ENCODE results near the gene FNDC3B.

FNDC3B gene

DNA sequence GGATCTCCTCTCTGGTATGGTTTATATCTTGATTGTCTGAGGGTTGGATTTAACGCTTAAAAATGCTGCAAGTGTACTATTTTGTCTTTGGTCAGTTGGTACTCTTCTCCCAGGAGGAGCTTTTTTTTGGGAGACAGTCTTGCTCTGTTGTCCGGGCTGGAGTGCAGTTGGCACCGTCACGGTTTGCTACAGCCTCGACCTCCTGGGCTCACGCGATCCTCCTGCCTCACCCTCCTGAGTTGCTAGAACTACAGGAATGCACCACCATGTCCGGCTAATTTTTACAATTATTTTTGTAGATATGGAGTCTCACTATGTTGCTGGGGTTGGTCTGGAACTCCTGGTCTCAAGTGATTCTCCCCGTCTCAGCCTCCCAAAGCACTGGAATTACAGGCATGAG, 89.5 kb downstream of the FNDC3B start:
- no peak overlapping the region for H2AFZ ChIP-seq (ENCODE audit: low read depth, low read length)
- H3K27me3 ChIP-seq (ENCODE audit: low read depth, low read length): no peaks in the 10 kb centered on the region
- H3K36me3 ChIP-seq (replicated peaks; ENCODE audit: low read depth, low read length): no peaks in the 10 kb centered on the region
- no peaks in the 10 kb centered on the region for H3K4me1 ChIP-seq (ENCODE audit: low read length)
- H3K4me2 ChIP-seq (ENCODE audit: low read length): no peak overlapping the region
- H4K20me1 ChIP-seq (ENCODE audit: insufficient read depth, low read length): peaks cover 8% of the 10 kb centered on the region; the same call in 1 of the 2 replicates
- H3K9ac ChIP-seq (ENCODE audit: low read length): no peak overlapping the region
- no peaks in the 10 kb centered on the region for H3K79me2 ChIP-seq (ENCODE audit: low read length)
- no peak overlapping the region for H3K27ac ChIP-seq (ENCODE audit: low read length)
- H3K9me3 ChIP-seq (ENCODE audit: insufficient read depth, low read length): no peaks in the 10 kb centered on the region
- TF ChIP-seq, protein P1, sequence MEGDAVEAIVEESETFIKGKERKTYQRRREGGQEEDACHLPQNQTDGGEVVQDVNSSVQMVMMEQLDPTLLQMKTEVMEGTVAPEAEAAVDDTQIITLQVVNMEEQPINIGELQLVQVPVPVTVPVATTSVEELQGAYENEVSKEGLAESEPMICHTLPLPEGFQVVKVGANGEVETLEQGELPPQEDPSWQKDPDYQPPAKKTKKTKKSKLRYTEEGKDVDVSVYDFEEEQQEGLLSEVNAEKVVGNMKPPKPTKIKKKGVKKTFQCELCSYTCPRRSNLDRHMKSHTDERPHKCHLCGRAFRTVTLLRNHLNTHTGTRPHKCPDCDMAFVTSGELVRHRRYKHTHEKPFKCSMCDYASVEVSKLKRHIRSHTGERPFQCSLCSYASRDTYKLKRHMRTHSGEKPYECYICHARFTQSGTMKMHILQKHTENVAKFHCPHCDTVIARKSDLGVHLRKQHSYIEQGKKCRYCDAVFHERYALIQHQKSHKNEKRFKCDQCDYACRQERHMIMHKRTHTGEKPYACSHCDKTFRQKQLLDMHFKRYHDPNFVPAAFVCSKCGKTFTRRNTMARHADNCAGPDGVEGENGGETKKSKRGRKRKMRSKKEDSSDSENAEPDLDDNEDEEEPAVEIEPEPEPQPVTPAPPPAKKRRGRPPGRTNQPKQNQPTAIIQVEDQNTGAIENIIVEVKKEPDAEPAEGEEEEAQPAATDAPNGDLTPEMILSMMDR (IDR thresholded peaks at IDR 0.05; ENCODE audit: low read depth, low read length): no peak
- no peak for TF ChIP-seq EZH2phosphoT487 (IDR thresholded peaks at IDR 0.05; ENCODE audit: low read depth)
- H3K4me3 ChIP-seq (ENCODE audit: low read length): no peak overlapping the region

DNA sequence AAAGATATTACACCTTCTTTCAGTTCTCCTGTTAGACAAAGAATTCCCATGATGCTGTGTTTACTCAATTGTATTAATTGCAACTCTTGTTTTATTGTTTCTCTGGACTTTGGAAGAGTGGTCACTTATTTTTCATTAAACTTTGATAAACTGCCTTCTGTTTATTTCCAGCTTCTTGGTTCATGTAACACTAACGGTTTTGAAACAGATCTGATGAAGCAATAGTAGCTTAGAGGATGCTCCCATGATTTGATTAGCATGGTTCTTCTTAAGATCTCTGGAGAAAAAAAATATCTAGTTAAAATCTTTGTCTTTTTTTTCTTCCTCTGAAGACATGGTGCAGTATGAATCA, 90.1 kb downstream of the FNDC3B start:
- Histone ChIP-seq H3K9ac (ENCODE audit: low read length) (no peak overlapping the region), H3K79me2 (ENCODE audit: low read length) (no peaks in the 10 kb centered on the region), H3K27ac (ENCODE audit: low read length) (no peak overlapping the region), H4K20me1 (ENCODE audit: insufficient read depth, low read length) (peaks cover 10% of the 10 kb centered on the region; the same call in 1 of the 2 replicates), H3K9me3 (ENCODE audit: insufficient read depth, low read length) (no peaks in the 10 kb centered on the region), H2AFZ (ENCODE audit: low read depth, low read length) (no peak overlapping the region), H3K4me2 (ENCODE audit: low read length) (no peak overlapping the region), H3K4me1 (ENCODE audit: low read length) (peaks cover 4% of the 10 kb centered on the region), H3K27me3 (ENCODE audit: low read depth, low read length) (no peaks in the 10 kb centered on the region), H3K36me3 (replicated peaks; ENCODE audit: low read depth, low read length) (no peaks in the 10 kb centered on the region), H3K4me3 (ENCODE audit: low read length) (no peak overlapping the region)
- TF ChIP-seq, protein P1 (IDR thresholded peaks at IDR 0.05; ENCODE audit: low read depth, low read length): no peak
- no peak for TF ChIP-seq EZH2phosphoT487 (IDR thresholded peaks at IDR 0.05; ENCODE audit: low read depth)

DNA sequence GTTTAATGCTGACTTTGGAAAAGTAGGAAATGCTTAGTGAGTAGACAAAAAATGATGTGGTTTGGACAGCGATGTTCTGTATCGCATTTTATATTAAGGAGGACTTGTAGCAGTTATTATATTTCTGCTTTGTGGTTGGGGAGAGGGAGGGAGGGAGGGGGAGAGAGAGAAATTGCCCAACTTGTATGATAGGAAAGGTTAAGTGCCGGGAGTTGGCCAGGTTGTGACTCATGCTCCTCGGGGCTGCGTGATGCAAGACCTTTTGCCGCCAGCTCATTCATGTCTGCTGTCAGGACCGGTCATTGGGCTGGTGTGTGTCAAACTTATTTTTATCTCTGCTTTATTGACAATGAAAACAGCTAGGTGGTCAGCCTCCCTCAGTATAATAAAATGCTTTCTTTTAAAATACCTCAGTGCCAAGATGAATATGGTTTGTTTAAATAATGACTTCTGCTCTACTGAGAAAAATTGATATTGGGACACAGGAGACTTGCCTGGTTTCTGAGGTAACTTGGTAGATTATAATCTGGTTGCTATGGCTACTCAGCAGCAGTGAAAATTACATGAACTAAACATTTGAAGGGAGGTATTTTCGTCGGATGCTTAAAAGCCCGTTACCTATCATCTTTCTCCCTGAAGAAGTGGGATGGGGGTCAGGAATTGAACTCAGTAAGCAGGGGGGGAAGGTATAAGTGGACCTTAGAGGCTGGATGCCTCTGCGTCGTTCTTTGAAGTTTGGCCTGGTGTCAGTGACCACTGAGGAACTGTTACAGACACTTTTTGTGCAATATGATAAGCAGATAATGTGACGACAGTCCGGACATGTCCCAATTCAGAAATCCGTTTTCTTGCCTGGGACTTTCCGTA, 90.7 kb downstream of the FNDC3B start:
- TF ChIP-seq, protein P1 (IDR thresholded peaks at IDR 0.05; ENCODE audit: low read depth, low read length): no peak
- no peak for TF ChIP-seq EZH2phosphoT487 (IDR thresholded peaks at IDR 0.05; ENCODE audit: low read depth)
- Histone ChIP-seq H3K27ac (ENCODE audit: low read length) (no peak overlapping the region), H3K27me3 (ENCODE audit: low read depth, low read length) (no peaks in the 10 kb centered on the region), H2AFZ (ENCODE audit: low read depth, low read length) (no peak overlapping the region), H3K79me2 (ENCODE audit: low read length) (no peaks in the 10 kb centered on the region), H3K9ac (ENCODE audit: low read length) (no peak overlapping the region), H3K4me3 (ENCODE audit: low read length) (no peak overlapping the region), H3K9me3 (ENCODE audit: insufficient read depth, low read length) (no peaks in the 10 kb centered on the region), H3K36me3 (replicated peaks; ENCODE audit: low read depth, low read length) (no peaks in the 10 kb centered on the region), H4K20me1 (ENCODE audit: insufficient read depth, low read length) (peaks cover 10% of the 10 kb centered on the region; the same call in 1 of the 2 replicates), H3K4me2 (ENCODE audit: low read length) (no peak overlapping the region), H3K4me1 (ENCODE audit: low read length) (peaks cover 4% of the 10 kb centered on the region)

DNA sequence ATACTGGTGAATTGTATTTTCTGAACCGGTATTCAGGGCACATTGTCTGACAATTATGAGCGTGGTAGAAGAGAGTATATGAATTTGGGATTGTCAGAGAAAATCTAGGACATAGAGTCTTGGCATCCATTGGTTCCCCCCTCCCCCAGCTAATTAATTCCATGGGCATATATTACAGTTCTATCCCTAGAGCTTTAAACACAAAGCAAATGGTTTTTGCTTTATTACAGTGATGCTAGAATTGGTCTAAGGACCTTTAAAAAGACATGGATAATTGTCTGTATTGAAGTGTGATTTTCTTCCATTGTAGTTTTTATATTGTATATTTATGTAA, 91.3 kb downstream of the FNDC3B start:
- TF ChIP-seq EZH2phosphoT487 (IDR thresholded peaks at IDR 0.05; ENCODE audit: low read depth): no peak
- TF ChIP-seq, protein P1 (IDR thresholded peaks at IDR 0.05; ENCODE audit: low read depth, low read length): no peak
- no peaks in the 10 kb centered on the region for H3K9me3 ChIP-seq (ENCODE audit: insufficient read depth, low read length)
- H4K20me1 ChIP-seq (ENCODE audit: insufficient read depth, low read length): peaks cover 10% of the 10 kb centered on the region; the same call in 1 of the 2 replicates
- no peak overlapping the region for H3K4me3 ChIP-seq (ENCODE audit: low read length)
- peaks cover 4% of the 10 kb centered on the region for H3K4me1 ChIP-seq (ENCODE audit: low read length)
- no peak overlapping the region for H3K4me2 ChIP-seq (ENCODE audit: low read length)
- no peak overlapping the region for H3K9ac ChIP-seq (ENCODE audit: low read length)
- H3K27ac ChIP-seq (ENCODE audit: low read length): no peak overlapping the region
- no peak overlapping the region for H2AFZ ChIP-seq (ENCODE audit: low read depth, low read length)
- no peaks in the 10 kb centered on the region for H3K36me3 ChIP-seq (replicated peaks; ENCODE audit: low read depth, low read length)
- H3K79me2 ChIP-seq (ENCODE audit: low read length): no peaks in the 10 kb centered on the region
- no peaks in the 10 kb centered on the region for H3K27me3 ChIP-seq (ENCODE audit: low read depth, low read length)

Measured in OCI-LY3 (cell line).